GM18907 (cell line): Measurements from ENCODE around the gene PAK6.

Experiments used
- ATAC-seq: cut with Tn5 transposase; IDR thresholded peaks from one replicate; pipeline ENCODE4 v1.9.1; 2021; ENCODE audit warnings: mild to moderate bottlenecking, moderate library complexity; ENCODE audit not compliant: unreplicated experiment

PAK6 gene

DNA sequence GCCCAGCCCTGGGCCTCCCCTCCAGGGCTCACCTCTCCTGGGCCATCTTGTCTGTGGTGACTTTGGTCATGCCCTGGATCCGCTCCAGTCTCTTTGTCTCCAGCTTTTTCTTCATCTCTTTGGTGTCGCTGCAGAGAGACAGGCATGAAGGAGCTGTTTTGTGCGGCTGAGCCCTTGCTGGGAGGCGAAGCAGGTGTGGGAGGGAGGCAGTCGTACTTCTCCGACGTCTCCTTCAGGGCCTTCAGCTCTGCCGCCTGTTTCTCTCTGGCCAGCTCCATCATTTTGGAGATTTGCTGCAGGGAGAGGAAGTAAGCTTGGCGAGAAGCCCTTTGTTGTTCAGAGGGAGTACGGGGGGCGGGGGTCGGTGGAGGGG is 51.7 kb downstream of the PAK6 start:
- no peak for ATAC-seq

DNA sequence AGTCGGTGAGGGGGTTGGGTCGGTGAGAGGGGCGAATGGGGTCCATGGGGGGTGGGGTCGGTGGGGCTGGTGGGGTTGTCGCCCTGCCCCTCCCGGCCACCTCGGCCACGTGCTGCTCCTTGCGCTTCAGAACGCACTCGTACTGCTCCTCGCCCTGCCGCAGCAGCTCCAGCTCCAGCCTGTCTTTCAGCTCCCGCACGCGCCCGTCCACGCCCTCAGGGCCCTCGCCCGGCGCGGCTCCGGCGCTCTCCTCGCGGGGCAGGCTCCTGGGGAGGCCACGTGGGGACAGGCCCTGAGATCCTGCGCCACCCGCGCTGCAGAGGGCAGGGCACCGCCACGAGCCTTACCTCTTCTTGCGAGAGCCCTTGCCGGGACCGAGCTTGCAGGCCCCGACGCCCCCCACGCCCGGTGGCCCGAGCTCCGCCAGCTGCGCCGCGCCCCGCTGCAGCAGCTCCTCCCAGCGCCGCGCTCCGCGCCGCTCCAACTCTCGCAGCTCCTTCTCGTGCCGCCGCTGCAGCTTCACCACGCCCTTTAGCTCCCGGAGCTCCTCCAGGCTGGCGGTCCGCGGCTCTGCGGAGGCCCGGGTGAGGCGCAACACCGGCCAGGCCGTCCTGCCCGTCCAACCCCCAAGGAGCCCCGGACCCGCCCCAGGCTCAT is 52.2 kb downstream of the PAK6 start:
- ATAC-seq: no peak

DNA sequence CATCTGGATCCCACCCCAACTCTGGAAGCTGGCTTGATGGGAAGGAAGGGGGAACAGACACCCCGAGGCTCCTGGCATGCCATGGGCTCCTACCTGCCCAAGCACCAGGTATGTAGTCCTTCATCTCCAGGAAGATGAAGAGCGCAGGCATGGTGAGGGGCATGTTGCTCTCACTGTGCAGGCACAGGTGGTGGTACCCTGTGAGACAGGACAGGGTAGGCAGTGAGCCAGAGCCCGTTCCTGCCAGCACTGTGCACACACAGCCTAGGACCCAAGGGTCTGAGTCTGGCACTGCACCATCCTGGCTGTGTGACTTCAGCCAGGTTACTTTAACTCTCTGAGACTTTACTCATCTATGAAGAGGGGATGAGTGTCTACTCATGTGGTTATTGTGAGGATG is 53.4 kb downstream of the PAK6 start:
- ATAC-seq: no peak

DNA sequence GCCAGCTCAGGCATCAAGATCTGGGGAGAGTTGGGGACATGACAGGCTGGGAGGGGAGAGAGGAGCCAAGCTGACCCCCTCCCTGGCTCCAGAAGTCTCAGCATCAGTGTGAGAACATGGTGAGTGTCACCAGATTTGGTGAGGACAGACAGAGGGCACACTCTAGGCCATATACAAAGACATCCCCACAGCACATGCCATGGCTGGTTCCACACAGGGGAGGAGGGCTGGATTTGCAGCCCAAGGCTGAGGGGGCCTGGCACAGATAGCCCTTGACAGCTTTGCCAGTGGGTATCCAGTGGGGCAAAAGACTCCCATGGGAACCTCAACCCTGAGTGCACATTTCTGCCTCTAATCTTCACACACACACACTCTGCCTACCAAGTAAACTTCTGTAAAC is 54.1 kb downstream of the PAK6 start:
- ATAC-seq: no peak

DNA sequence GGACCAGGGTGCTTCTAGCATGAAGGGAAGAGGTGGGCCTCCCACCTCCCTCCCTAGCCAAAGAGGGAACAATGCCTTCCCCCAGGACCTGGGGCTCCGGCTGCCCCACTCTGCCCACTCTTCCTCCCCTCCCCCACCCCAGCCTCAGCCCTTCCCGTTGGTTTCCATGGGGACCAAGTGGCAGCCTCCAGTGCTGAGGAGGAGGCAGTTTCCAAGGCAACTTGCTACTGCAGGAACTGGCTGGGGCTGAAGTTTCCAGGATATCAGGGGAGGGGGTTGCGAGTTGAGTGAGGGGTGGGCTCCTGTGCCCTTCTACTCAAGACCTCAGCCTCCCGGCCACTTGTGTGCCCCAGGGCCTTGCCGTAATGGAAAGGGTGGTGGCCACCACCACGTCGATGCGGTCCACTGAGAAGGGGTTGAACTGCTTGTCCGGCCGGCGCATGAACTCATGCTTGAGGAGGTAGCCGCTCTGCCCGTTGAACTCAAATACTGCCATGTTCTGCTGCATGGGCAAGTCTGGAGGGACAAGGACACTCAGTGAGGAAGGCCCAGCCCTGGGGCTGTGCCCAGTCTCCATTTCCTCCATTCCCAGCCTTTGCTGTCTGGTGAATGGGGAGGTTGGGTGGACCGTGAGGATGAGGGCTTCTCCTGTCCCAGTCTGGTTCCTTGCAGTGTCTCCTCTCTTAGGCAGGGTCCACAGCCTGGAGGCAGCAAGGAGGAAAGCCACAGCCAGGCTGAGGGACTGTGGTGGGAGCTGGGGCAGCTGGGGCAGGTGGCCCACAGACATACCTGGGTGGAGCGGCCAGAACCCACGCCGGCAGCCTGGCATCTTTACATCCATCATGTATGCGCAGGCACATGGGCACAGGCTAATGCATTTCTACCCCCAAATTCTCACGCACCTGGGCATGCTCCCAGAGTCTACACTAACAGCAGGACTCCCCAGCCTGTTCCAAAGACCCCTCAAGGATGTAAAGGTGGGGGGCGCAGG is 55.3 kb downstream of the PAK6 start:
- no peak for ATAC-seq

DNA sequence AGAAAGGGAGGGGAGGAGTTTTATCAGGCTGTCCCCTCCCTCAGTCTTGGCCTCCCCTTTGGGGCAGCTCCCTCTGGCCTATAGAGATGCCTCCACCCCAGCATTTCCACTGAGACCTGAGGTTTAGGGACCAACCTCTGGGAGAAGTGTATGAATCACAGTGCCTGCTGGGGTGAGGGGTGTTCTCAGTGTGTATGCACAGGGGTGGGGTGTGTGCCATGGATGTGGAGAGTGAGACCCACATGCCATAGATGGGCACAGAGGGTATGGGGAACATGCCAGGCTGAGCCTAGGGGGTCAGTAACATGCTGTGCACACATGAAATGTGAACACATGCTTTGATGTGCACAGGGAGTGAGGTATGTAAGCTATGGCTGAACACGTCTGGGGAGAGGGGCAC is 56.4 kb downstream of the PAK6 start:
- no peak for ATAC-seq

DNA sequence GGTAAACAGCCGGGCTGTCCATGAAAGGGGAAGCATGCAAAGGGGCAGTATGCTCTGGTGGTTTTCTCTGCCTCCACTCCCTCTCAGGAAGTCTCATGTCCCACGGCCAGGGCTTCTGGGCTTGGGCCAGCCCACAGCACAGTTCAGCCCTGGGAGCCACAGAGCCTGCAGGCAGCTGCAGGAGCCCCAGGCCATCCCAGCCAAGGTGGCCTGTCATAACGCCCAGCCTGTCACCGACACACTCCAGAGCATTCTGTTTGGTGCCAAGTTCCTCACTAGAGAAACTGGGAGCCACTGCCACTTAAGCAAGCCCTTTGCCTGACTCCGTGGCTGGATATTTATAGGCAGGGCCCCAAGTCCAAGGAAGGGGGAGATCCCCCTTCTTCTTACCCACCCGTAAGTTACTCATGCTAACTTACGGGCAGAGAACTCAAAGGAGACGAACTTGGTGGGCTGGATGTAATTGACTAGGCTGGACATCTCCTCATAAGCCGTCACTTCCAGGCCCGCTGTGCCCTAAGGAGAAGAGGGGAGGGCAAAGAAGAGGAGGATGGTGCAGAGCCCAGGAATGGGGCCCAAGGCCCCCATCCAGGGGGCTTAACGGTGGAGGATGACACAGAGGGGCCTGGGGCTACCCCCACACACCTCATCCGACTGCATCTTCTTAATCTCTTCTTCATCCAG is 57.2 kb downstream of the PAK6 start:
- no peak for ATAC-seq

DNA sequence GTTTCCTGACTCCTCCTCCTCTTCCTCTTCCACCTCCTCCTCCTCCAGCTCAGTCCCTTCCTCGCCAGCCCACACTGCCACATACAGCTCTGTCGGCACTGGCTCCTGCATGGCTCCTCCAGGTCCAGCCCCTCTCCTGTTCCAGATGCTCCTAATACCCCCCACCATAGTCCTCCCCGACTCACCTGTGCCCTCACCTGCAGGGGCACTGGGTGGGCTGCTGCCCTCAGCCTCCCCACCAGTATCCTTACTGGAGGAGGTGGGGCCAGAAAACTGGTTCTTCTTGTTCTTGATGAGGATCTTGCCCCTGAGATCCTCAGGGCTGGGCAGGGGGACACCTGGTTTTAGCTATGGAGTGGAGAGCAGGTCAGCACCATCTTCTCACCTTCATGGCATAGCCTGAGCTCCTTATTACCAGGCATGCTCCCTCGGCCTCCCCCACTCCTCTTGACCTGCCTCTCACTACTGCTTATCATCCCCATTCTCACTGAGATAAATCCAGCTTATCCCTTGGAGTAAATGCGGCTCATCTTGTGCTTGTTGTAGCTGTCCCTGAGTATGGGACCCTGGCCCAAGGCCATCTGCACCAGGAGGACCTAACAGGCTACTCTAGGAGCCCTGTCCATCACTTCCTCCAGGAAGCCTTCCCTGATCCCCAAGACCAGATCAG is 57.8 kb downstream of the PAK6 start:
- ATAC-seq: no peak

DNA sequence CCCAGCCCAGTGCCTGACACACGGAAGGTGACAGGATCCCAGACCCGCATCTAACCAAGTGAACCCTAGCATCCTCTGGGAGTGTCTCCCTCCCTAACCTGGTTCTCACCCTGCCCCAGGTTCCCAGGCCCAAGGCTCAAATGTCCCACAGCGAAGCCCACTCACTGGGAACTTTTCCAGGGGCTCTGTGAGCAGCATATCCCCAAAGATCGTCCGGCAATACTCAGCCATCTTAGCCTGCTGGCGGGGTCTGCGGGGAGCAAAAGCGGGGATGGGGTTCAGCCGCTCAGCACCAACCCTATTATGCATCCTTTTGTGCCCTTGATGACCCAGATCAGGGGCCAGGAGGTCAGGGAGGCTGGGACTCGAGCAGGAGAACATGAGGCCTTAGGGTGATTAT is 58.5 kb downstream of the PAK6 start:
- no peak for ATAC-seq

DNA sequence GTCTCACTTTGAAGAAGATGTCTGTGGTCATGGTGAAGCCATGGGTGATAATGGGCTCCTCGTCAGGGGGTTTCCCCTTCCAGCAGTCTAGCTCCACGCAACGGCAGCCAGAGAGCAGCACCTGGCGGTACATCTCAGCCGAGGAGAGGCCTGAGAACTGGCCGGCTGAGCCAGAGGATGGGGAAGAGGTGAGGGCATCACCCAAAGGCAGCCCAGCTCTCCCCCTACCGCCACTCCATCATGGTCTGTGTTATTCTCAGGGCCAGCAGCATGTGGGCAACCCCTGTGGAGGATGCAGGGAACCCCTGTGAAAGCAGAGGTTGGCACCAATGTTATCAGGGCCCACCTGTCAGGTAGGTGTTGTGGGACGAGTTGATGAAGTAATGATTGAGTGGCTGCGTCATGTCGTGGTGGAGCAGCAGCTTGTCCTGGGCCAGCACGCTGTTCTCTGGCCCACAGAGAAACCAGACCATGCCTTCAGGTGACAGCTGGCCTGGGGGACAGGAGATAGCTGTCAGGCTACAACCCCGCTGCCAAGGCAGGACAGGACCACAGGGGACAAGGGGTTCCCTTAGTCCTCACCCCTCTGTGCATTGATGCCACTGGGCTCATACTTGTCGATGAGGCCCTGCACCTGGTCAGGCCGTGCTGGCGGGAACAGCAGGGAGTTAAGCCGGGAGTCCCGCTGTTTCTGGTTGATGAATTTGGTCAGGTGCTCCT is 59.5 kb downstream of the PAK6 start:
- ATAC-seq: no peak

DNA sequence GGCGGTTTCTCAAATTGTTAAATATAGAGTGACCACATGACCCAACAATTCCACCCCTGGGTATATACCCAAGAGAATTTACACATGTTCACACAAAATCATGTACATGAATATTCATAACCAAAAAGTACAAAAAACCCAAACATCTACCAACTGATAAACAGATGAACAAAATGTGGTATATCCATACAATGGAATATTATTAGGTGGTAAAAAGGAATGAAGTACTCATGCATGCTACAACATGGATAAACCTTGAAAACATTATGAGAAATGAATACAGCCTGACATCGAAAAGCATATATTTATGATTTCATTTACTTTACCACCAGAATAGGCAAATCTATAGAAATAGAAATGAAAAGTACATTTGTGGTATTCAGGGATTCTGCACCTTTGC is 61.5 kb downstream of the PAK6 start:
- ATAC-seq: no peak

DNA sequence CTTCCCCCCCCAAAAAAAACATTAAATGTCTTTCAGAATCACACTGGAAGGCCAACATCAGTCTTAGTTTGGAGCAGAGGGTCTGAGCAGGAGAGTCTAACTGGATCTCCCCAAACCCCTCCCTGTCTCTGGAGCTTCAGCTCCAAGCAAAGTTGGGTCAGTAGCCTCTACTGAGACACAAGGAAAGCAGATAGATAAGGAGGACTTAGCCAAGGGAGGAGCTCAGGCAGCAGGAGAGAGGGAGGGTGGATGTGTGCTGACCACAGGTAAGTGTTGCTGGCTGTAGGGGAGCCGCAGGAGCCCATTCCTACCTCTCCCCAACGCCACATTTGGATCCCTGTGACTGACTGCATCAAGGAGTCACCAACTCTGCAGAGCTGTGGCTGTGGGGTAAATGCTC is 61.9 kb downstream of the PAK6 start:
- ATAC-seq: no peak

DNA sequence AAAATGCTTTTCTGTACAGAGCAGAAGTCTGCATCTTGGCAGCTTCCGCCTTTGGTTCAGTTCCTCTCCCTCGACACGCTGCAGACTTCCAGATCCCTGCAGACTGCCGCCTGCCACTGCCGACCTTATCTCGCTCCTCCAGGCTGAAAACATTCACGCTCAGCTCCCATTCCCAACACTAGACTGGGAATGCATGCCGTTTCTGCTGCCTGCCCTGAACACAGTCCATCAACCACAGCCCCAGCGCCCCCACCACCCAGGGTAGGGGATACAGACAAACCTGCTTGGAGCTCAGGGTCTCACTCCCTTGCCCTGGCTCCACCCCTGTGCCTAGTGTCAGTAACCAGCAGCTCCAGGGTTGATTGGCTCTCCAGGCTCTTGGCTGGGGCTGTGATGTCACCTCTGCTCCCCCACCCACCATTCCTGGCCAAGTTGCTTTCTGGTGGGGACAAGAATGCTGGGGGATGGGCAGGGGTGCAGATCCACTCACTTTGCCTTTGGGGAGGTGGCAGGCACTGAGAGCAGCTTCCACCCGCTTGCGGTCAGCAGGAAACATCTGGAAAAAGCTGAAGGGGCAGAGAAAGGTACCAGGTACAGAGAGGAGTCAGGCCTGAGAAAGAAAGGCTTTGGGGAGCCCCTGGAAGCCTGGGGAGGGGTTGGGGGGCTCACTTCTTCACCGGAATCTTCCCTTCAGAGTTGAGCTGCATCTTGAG is 62.8 kb downstream of the PAK6 start:
- ATAC-seq: no peak

DNA sequence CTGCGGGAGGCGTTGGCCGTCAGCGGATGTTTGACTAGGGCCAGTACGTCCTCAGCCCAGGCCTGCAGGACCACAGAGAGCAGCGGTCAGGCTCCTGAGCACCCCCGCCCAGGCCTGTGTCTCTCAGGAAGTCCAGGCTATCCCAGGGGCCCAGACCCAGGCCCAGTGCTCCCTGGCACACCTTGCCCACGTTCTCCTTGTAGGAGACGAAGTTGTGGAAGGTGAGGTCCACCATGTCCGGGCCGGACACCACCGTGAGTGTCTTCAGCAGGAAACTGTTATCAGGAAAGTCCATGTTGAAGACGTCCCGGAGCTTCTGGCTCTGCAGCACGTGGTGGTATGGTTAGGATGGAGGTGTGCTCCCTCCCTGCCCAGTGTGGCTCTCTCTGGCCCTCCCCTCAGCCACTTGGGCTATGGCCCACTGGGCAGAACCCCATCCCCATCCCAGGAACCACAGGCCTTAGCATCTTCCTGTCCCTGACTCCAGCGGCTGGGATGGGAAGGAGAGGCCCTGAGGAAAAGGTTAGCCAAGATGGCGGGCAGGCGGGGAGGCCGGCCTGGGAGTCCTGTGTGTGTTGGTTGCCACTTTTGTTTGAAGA is 63.5 kb downstream of the PAK6 start:
- no peak for ATAC-seq

DNA sequence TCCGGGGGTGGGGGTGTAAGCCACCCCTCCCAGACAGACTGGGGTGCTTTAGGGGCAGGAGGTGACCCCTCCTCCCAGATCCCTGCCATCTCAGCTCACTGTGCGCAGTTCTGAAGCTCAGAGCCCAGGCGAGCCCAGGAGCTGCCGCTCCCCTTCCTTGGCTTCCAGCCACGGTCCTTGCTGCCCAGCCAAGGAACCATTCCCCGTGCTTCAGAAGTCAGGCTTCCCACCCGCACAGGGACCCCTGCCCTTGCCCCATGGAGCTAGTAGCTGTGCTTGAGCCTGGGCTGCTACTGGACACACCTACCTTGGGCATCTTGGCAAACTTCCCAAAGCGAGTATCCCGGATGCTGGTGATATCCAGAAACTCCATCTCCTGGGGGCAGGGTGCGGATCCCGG is 64.1 kb downstream of the PAK6 start:
- no peak for ATAC-seq

DNA sequence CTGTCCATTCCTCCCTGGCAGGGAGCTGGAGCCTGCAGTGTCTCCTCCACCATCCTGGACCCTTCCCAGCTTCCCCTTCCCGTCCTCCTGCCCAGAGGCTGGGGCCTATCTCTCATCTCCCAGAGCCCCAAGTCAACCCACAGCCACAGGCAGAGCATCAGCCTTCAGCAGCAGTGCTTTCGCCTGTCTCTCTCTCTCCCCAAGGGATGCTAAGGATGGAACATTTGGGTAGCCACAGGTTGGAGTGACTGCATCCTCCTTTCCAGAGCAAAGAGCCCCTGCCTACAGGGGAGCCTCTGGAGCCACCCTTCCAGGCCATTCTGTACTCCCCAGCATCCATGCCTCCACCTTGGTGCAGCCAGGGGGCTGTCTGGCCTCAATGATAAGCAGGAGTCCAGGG is 64.7 kb downstream of the PAK6 start:
- ATAC-seq: no peak

DNA sequence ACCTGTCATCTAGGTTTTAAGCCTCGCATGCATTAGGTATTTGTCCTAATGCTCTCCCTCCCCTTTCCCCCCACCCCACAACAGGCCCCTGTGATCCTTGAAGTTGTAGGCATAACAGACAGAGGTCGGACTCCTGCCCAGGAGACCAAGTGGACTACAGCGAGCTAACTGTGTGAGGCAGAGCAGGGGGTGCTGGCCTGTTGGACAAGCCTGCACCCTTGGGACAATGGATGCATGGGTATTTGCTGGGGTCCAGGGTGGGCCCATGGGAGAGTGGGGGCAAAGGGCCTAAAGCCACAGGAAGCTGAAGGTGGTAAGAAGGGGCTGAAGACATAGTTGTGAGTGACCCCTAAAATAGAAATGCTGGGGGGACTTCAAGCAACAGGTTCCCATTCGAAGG is 66.4 kb downstream of the PAK6 start:
- no peak for ATAC-seq

DNA sequence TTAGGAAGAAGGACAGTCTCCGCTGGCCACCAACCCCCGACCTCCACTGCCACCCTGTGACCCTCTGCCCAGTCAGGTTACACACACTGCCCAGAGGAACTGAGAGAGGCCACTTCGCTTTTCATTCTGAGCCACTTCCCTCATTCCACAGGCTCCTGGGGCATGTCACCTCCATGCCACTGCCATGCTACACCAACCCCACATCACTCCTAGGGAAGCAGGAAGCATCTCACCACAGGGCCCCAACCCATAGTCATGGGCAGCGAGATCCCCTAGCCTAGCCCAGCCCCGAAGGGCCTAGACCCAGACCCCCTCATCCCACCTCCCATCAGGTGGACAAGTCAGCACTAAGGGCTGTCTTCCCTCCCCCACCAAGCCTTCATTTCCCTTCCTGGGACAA is 67.5 kb downstream of the PAK6 start:
- no peak for ATAC-seq

DNA sequence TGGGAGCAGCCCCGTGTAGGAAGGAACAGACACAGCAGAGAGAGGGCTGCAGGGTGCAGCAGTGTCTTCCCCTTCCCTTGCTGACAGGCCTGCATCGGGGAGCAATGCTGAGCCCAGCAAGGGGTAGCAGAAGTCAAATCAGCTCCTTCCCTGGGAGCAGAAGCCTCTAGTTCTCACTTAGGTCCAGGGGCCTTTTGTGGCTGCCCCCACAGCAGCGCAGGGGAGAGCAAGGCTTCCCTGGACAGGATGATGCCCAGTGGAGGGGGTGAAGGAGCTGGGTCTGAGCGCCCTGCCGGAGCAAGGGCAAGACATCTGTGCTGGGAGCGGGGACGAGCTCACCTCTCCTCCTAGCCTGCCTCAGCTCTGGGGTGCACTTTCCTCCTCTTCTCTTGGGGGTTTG is 68.0 kb downstream of the PAK6 start:
- ATAC-seq: no peak
